ENCODE results near the gene BAHCC1. TPM values are rescaled to one million over a fixed set of nuclear protein-coding genes. Genes with fewer than 3 reads are reported as not detected.
A peak's percentile ranks its signal among the peaks of the same experiment; 100 is the strongest.

Gene BAHCC1
- total and polyA plus RNA-seq, 9 of the 15 experiments (the other 6 are each of a cell fraction or from before 2014, with no cell fraction given): 0.14 to 26.9 (median 5.0) TPM

DNA sequence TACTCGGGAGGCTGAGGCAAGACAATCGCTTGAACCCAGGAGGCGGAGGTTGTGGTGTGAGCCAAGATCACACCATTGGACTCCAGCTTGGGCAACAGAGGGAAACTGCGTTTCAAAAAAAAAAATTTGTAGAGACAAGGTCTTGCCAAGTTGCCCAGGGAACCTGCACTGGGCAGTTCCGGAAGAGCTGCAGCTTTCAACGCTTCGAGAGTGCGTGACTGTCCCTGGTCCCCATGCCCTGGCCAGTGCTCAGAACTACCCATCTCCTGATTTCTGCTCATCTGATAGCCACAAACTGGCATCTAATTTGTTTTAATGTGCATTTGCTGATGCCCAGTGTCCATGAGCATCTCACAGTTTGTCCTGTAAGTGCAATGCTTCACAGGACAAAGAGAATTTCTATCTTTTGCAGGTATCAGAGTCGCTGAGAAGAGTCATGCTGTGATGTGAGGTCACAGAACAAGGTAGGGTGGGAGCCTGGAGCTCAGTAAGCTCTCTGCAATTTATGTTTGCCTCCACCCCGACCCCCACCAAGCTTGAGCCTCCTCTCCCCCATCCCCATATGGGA, 113.5 kb downstream of the BAHCC1 start (continued):
- TF ChIP-seq ZNF134 (CRISPR knock-in tag; conservative IDR thresholded peaks at IDR 0.05) (0 out of 2 replicates have a peak, but pooled peaks have one; percentile 1), CBX3 (IDR thresholded peaks at IDR 0.05; ENCODE audit: borderline replicate concordance in 1 of 2, low read length in 2 of 2) (no peak; a peak in 1 of 3 replicates), TEAD4 (IDR thresholded peaks at IDR 0.05; ENCODE audit: low read length) (peak; percentile 19; the same call in 1 of the 2 replicates), TEAD4 (CRISPR knock-in tag; IDR thresholded peaks at IDR 0.05; ENCODE audit: borderline replicate concordance) (no peak), POLR2A (conservative IDR thresholded peaks at IDR 0.05) (peak; percentile 74), KAT7 (CRISPR knock-in tag; IDR thresholded peaks at IDR 0.05; ENCODE audit: borderline replicate concordance) (peak; percentile 75; the same call in 1 of the 2 replicates), ILF3 (IDR thresholded peaks at IDR 0.05; ENCODE audit: borderline replicate concordance) (peak; percentile 70; the same call in 1 of the 2 replicates), GTF2F1 (IDR thresholded peaks at IDR 0.05; ENCODE audit: low read depth, low read length) (0 out of 2 replicates have a peak, but pooled peaks have one; percentile 45), PRMT5 (CRISPR knock-in tag; IDR thresholded peaks at IDR 0.05) (0 out of 2 replicates have a peak, but pooled peaks have one; percentile 8), CREB1 (IDR thresholded peaks at IDR 0.05) (no peak), CREB1 (CRISPR knock-in tag; IDR thresholded peaks at IDR 0.05) (0 out of 2 replicates have a peak, but pooled peaks have one; percentile 41), HES1 (IDR thresholded peaks at IDR 0.05; ENCODE audit: low read depth) (no peak), E2F8 (IDR thresholded peaks at IDR 0.05; ENCODE audit: low read depth, partially characterized antibody) (peak; percentile 36), ZNF507 (tag; conservative IDR thresholded peaks at IDR 0.05) (no peak), ZBTB1 (CRISPR knock-in tag; IDR thresholded peaks at IDR 0.05; ENCODE audit: borderline replicate concordance, low read depth) (no peak), HOXB6 (CRISPR knock-in tag; IDR thresholded peaks at IDR 0.05; ENCODE audit: borderline replicate concordance) (no peak), CBX5 (IDR thresholded peaks at IDR 0.05; ENCODE audit: borderline replicate concordance, low read depth) (no peak), TAF7 (tag; IDR thresholded peaks at IDR 0.05) (no peak), RBM22 (IDR thresholded peaks at IDR 0.05; ENCODE audit: low read depth, low read length, poor library complexity, severe bottlenecking) (peak; percentile 15), ZNF717 (CRISPR knock-in tag; IDR thresholded peaks at IDR 0.05) (0 out of 2 replicates have a peak, but pooled peaks have one; percentile 24), TBL1XR1 (IDR thresholded peaks at IDR 0.05; ENCODE audit: low read length in 2 of 2) (0 out of 4 replicates have a peak, but pooled peaks of 1 of the 2 experiments have one; percentile 45), LCOR (CRISPR knock-in tag; IDR thresholded peaks at IDR 0.05) (peak; percentile 48; the same call in 1 of the 2 replicates)
- TF ChIP-seq, protein P1, sequence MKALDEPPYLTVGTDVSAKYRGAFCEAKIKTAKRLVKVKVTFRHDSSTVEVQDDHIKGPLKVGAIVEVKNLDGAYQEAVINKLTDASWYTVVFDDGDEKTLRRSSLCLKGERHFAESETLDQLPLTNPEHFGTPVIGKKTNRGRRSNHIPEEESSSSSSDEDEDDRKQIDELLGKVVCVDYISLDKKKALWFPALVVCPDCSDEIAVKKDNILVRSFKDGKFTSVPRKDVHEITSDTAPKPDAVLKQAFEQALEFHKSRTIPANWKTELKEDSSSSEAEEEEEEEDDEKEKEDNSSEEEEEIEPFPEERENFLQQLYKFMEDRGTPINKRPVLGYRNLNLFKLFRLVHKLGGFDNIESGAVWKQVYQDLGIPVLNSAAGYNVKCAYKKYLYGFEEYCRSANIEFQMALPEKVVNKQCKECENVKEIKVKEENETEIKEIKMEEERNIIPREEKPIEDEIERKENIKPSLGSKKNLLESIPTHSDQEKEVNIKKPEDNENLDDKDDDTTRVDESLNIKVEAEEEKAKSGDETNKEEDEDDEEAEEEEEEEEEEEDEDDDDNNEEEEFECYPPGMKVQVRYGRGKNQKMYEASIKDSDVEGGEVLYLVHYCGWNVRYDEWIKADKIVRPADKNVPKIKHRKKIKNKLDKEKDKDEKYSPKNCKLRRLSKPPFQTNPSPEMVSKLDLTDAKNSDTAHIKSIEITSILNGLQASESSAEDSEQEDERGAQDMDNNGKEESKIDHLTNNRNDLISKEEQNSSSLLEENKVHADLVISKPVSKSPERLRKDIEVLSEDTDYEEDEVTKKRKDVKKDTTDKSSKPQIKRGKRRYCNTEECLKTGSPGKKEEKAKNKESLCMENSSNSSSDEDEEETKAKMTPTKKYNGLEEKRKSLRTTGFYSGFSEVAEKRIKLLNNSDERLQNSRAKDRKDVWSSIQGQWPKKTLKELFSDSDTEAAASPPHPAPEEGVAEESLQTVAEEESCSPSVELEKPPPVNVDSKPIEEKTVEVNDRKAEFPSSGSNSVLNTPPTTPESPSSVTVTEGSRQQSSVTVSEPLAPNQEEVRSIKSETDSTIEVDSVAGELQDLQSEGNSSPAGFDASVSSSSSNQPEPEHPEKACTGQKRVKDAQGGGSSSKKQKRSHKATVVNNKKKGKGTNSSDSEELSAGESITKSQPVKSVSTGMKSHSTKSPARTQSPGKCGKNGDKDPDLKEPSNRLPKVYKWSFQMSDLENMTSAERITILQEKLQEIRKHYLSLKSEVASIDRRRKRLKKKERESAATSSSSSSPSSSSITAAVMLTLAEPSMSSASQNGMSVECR (CRISPR knock-in tag; IDR thresholded peaks at IDR 0.05): no peak
